Measurements from ENCODE around the gene MAD2L1BP. TPM values are rescaled to one million over a fixed set of nuclear protein-coding genes. Genes with fewer than 3 reads are reported as not detected.

MAD2L1BP gene
- total RNA-seq, 2 donors from 2014 or later, result 14.8 to 17.4 TPM

DNA sequence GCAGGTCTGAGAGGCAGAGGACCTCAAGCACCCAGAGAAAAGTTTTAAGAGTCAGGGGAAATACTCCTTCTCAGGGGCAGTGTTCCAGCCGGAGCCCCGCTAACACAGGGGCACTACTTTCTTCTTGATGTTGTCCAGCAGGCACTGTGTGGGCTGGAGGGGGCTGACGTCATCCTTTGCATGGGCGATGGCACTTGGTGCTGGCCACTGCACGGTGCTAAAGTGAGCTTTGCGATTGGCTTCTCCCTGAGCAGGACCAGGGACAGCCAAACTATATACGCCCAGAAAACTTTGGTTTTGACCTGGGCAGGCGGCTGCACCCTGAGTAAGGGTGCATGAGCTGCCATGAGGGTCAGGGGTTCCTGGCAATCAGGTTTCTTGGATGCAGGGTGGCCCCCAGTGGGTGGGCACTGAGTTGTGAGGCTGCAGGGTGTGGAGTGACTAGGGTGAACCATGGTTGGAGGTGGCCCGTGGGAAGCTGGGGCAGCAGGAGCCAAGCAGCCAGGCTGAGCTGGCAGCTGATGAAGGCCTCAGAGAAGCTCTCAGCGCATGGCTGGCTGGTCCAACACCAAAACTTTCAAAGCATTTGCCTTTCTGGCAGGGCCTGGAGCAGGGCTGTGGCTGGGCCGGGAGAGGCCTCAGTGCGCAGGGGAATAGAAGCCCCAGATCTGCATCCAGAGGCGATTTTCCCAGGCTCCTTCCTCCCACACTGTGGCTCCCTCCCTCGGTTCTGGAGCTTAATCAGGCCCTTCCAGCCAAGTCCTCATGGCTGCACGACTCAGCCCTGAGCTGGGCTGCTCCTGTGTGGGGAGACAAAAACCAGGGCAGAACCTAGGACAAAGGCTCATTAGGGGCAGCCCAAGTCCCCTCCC is 33.6 kb downstream of the MAD2L1BP start:
- Histone ChIP-seq H3K4me3 (no peak overlapping the region), H3K36me3 (replicated peaks in 1 of 2; ENCODE audit: insufficient read depth in 1 of 2, low read depth in 2 of 2) (peaks cover 0 to 9% of the 10 kb centered on the region in 2 donors), H3K27ac (no peak overlapping the region), H3K4me1 (peaks cover 50% of the 10 kb centered on the region), H3K9me3 (no peaks in the 10 kb centered on the region), H3K27me3 (no peaks in the 10 kb centered on the region)
- no peak for ATAC-seq
- 72 to 89% methylated on average over 7 to 15 of the region's 15 CpGs for WGBS, 2 donors
- intact Hi-C loops (cut with DNase I), result loop anchor here (5.0 to 10.0 kb wide), 2 partner anchors 96 to 413 kb away; no protein-coding TSS in a partner anchor
- TF ChIP-seq POLR2A (IDR thresholded peaks at IDR 0.05) (no peak), CTCF (IDR thresholded peaks at IDR 0.05) (no peak)
- peak in 3 of 4 donors; percentile 25 to 45 (median 34) for DNase-seq

GRCh38 chr6:43669922-43670622 is 34.4 kb downstream of the MAD2L1BP start:
- Histone ChIP-seq H3K27me3 (no peaks in the 10 kb centered on the region), H3K36me3 (replicated peaks in 1 of 2; ENCODE audit: insufficient read depth in 1 of 2, low read depth in 2 of 2) (peaks cover 0 to 15% of the 10 kb centered on the region in 2 donors), H3K27ac (no peak overlapping the region), H3K9me3 (no peaks in the 10 kb centered on the region), H3K4me3 (no peak overlapping the region), H3K4me1 (peaks cover 51% of the 10 kb centered on the region)
- intact Hi-C loops (cut with DNase I), result loop anchor here (5.0 to 10.0 kb wide), 2 partner anchors 95 to 412 kb away; no protein-coding TSS in a partner anchor
- TF ChIP-seq POLR2A (IDR thresholded peaks at IDR 0.05) (no peak), CTCF (IDR thresholded peaks at IDR 0.05) (no peak)
- DNase-seq, result no peak
- WGBS, 2 donors, result 58 to 82% methylated on average over 2 to 6 of the region's 6 CpGs
- no peak for ATAC-seq

DNA sequence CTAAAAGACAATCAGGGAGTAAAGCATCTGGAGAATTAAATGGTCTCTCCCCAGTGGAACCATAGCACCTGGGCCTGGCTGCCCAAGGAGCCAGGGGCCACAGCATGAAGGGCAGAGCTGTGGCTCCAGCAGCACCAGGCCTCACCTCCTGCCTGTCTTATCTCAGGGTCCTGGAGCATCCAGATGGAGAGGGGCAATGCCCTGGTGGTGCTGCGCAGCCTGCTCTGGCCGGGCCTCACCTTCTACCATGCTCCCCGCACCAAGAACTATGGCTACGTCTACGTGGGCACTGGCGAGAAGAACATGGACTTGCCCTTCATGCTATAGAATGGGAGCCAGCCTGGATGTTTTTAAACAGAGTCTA is 35.0 kb downstream of the MAD2L1BP start:
- H3K4me3 ChIP-seq, result no peak overlapping the region
- H3K9me3 ChIP-seq, result no peaks in the 10 kb centered on the region
- intact Hi-C loops (cut with DNase I), result no loop called here
- 91 to 98% methylated on average over 6 of the region's 6 CpGs for WGBS, 2 donors
- H3K27ac ChIP-seq, result no peak overlapping the region
- H3K4me1 ChIP-seq, result peaks cover 51% of the 10 kb centered on the region
- ATAC-seq (no peak), DNase-seq (no peak)
- TF ChIP-seq CTCF (IDR thresholded peaks at IDR 0.05) (no peak), POLR2A (IDR thresholded peaks at IDR 0.05) (no peak)
- no peaks in the 10 kb centered on the region for H3K27me3 ChIP-seq
- H3K36me3 ChIP-seq (replicated peaks in 1 of 2; ENCODE audit: insufficient read depth in 1 of 2, low read depth in 2 of 2), result peaks cover 0 to 18% of the 10 kb centered on the region in 2 donors

GRCh38 chr6:43671011-43671800 is 35.6 kb downstream of the MAD2L1BP start:
- Histone ChIP-seq H3K27ac (peak overlapping the region in 2 of 4 donors; percentile 11 to 40), H3K4me1 (peaks cover 51% of the 10 kb centered on the region), H3K9me3 (no peaks in the 10 kb centered on the region), H3K4me3 (no peak overlapping the region), H3K27me3 (no peaks in the 10 kb centered on the region), H3K36me3 (replicated peaks in 1 of 2; ENCODE audit: insufficient read depth in 1 of 2, low read depth in 2 of 2) (peaks cover 0 to 20% of the 10 kb centered on the region in 2 donors)
- ATAC-seq, result no peak
- TF ChIP-seq CTCF (IDR thresholded peaks at IDR 0.05) (no peak), POLR2A (IDR thresholded peaks at IDR 0.05) (no peak)
- intact Hi-C loops (cut with DNase I), result no loop called here
- no peak for DNase-seq
- 89 to 90% methylated on average over 5 to 8 of the region's 8 CpGs for WGBS, 2 donors
